Stimulated activated CD8-positive, alpha-beta memory T cell treated with anti-CD3 and anti-CD28 coated beads, Interleukin-4, amount 100 ng/mL, for 24 hours (primary cell): ENCODE results near the gene ACTRT2.

Experiments
- DNase-seq: peaks from one replicate; pipeline ENCODE4 v3.0.0-alpha.2; 2020; ENCODE audit warnings: low read depth

The ACTRT2 gene

DNA sequence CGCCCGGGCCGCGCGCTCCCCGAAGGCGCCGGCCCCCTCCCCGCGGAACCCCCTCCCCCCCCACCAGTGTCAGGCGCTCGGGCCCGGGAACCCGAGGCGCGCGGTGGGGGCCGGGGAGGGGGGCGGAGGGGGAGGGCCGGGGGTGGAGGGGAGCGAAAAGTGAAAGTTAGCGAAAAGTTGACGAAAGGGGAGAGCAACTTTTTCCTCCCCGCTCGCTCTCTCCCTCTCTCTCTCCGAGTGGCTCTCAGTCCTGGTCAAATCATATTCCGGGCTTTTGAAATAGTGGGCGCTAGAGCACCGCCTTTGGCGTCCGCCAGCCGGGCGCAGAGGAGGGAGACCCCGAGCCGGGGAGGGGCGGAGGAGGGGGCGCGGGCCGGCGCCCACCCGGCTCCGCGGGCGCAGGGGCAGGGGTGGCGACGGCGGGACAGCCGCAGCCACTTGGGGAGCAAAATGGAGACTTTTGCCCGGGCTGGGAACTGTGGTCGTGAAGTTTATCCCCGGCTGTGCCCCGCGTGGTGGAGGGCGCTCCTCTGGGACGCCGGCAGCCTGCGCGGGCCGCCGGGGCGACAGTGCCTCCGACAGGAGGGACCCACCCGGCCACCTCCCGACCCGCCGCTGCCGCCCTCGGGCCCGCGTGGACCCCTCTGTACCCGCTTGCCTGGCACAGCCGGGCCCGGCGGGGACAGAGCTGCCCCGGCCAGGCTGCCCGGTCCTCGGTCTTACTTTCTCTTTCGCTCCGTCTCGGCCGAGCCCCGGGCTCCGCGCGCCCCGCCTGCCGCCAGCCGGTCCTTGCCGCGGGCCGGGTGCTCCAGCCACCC, 48.4 kb downstream of the ACTRT2 start:
- no peak for DNase-seq

DNA sequence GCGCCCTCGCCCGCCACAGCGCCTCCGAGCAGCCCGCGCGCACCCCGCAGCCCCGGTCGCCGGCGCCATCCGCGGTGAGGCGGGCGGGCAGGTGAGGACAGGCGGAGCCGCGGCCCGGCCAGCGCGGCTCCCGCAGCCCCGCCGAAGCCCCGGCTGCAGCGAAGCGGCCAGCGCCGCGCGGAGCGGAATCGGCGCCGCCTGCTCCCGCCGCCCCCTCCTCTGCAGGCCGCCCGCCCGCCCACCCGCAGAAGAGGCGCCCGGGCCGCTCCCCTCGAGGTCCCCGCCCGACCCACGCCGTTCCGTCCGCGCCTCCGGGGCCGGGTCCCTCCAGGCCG, 49.0 kb downstream of the ACTRT2 start:
- no peak for DNase-seq

GRCh38 chr1:3070644-3071564, 49.6 kb downstream of the ACTRT2 start:
- DNase-seq, result no peak

- DNase-seq, result no peak
These were observed 50.5 kb downstream of the ACTRT2 start for GRCh38 chr1:3071565-3072390.
